ENCODE data around the gene AEN. TPM values are rescaled to one million over a fixed set of nuclear protein-coding genes. Genes with fewer than 3 reads are reported as not detected.

The AEN gene
- total RNA-seq, 6 experiments from 2014 or later: 4.5 to 18.7 (median 7.3) TPM

- no peaks in the 10 kb centered on the region for H3K4me1 ChIP-seq
- H3K27me3 ChIP-seq: peaks cover 0 to 27% of the 10 kb centered on the region in 2 donors
- ATAC-seq (no peak), DNase-seq (no peak)
- no peak overlapping the region for H3K4me3 ChIP-seq
- H3K9me3 ChIP-seq: no peaks in the 10 kb centered on the region
- 5% methylated on average over 13 of the region's 46 CpGs for WGBS (ENCODE audit: insufficient coverage, low coverage, low lambda C conversion rate, missing lambda C conversion rate)
- no peak overlapping the region for H3K27ac ChIP-seq
- TF ChIP-seq POLR2A (IDR thresholded peaks at IDR 0.05) (no peak), CTCF (IDR thresholded peaks at IDR 0.05) (no peak)
- intact Hi-C loops (cut with DNase I): no loop called here
- H3K36me3 ChIP-seq: no peaks in the 10 kb centered on the region
These were observed 16.6 kb upstream of the AEN start for GRCh38 chr15:88604381-88605188.

- DNase-seq: peak in 2 of 3 donors; percentile 49 to 52
- WGBS (ENCODE audit: insufficient coverage, low coverage, low lambda C conversion rate, missing lambda C conversion rate): 11% methylated on average over 19 of the region's 58 CpGs
- no peaks in the 10 kb centered on the region for H3K9me3 ChIP-seq
- H3K36me3 ChIP-seq: no peaks in the 10 kb centered on the region
- TF ChIP-seq POLR2A (IDR thresholded peaks at IDR 0.05) (no peak), CTCF (IDR thresholded peaks at IDR 0.05) (no peak)
- H3K27ac ChIP-seq: no peak overlapping the region
- H3K4me1 ChIP-seq: no peaks in the 10 kb centered on the region
- H3K27me3 ChIP-seq: peaks cover 0 to 27% of the 10 kb centered on the region in 2 donors
- intact Hi-C loops (cut with DNase I): no loop called here
- H3K4me3 ChIP-seq: no peak overlapping the region
- ATAC-seq: peak; percentile 50 to 74 (median 66)
These were observed 15.7 kb upstream of the AEN start for GRCh38 chr15:88605189-88606069.

- Histone ChIP-seq H3K27me3 (peaks cover 0 to 27% of the 10 kb centered on the region in 2 donors), H3K9me3 (no peaks in the 10 kb centered on the region), H3K4me1 (no peaks in the 10 kb centered on the region), H3K4me3 (no peak overlapping the region), H3K36me3 (no peaks in the 10 kb centered on the region), H3K27ac (no peak overlapping the region)
- intact Hi-C loops (cut with DNase I): no loop called here
- DNase-seq (no peak), ATAC-seq (no peak)
- no peak for TF ChIP-seq CTCF (IDR thresholded peaks at IDR 0.05)
- no peak for TF ChIP-seq POLR2A (IDR thresholded peaks at IDR 0.05)
- 16% methylated on average over 21 of the region's 26 CpGs for WGBS (ENCODE audit: insufficient coverage, low coverage, low lambda C conversion rate, missing lambda C conversion rate)
These were observed 14.9 kb upstream of the AEN start for GRCh38 chr15:88606070-88606794.

- ATAC-seq (no peak), DNase-seq (no peak)
- TF ChIP-seq POLR2A (IDR thresholded peaks at IDR 0.05) (no peak), CTCF (IDR thresholded peaks at IDR 0.05) (no peak)
- Histone ChIP-seq H3K27me3 (peaks cover 0 to 27% of the 10 kb centered on the region in 2 donors), H3K9me3 (no peaks in the 10 kb centered on the region), H3K4me1 (no peaks in the 10 kb centered on the region), H3K4me3 (no peak overlapping the region), H3K36me3 (no peaks in the 10 kb centered on the region), H3K27ac (no peak overlapping the region)
- intact Hi-C loops (cut with DNase I): no loop called here
- 54% methylated on average over 1 of the region's 1 CpG for WGBS (ENCODE audit: insufficient coverage, low coverage, low lambda C conversion rate, missing lambda C conversion rate)
These were observed 13.2 kb upstream of the AEN start for GRCh38 chr15:88607951-88608350.

Measured in right lobe of liver (tissue), 6 donors.